GM18861 (cell line): ENCODE measurements around the gene SACM1L.

Source experiments
- ATAC-seq: cut with Tn5 transposase; IDR thresholded peaks from one replicate; pipeline ENCODE4 v1.9.1; 2021; ENCODE audit not compliant: unreplicated experiment

Gene SACM1L

DNA sequence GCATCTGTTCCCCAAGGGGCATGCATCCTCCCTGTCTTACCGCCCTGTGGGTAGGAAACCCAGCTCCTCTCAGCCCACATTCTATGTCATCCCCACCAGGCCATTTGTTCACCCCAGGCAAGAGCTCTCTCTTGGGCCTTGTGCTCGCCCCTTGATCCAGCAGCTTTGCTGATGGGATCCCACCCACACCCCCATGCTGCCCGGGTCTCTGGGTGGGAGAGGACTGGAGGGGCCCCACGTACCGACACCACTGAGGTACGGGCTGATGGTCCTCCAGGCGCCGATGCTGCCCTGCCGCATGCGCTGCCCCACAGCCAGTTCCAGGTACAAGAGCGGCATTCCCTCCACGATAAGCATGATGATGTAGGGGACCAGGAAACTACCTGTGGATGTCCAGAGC, 92.6 kb downstream of the SACM1L start:
- ATAC-seq = no peak

DNA sequence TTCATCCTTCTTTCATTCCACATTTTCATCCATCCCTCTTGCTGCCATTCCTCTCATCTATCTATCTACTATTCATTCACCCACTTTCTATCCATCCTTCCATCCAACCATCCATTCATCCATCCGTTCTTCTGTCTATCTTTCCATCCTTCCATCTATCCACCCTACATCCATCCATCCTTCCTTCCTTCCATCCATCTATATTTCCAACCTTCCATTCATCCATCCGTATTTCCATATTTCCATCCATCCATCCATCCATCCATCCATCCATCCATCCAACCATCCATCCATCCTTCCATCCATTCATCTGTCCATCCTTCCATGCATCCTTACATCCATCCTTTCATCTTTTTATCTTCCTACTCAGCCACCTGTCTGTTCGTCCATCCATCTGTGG, 93.2 kb downstream of the SACM1L start:
- no peak for ATAC-seq

DNA sequence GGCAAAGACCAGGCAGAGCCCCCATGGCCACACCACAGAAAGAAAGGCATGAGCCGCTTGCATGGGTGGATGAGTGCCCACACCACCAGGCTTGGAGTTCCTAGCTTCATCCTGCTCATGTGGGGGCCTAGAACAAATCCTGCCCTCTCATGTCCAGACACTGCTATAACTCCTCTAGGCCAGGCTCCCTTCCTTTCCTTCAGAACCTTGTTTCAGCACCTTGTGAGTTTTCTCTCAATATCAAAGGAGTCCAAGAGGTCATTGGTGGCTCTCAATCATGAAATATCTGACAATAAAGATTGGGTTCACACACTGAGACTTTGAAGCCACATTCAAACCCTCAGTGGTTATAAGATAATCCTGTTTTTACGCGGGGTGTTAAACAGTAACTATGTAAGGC, 94.5 kb downstream of the SACM1L start:
- ATAC-seq = no peak

DNA sequence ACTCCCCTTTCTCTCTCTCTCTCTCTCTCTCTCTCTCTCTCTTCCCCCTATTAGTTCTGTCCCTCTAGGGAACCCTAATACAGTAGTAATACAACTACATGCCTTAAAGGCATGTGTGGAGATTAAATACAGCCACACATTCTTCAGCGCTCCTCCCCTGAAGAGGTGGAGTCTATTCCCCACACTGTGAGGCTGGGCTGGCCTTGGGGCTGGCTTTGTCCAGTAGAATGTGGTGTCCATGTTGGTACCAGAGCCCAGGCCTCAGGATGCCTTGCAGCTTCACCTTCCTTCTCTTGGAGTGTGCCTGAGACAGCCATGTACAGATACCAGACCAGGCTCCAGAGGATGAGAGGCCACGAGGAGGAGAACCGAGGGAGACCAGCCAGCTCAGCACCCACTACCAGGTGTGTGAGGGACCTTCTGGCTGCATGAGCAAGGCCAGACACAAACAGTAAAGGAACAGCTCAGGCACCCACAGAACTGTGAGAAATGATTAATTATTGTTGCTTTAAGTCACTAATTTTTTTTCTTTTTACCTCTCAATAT, 96.5 kb downstream of the SACM1L start:
- ATAC-seq = no peak

DNA sequence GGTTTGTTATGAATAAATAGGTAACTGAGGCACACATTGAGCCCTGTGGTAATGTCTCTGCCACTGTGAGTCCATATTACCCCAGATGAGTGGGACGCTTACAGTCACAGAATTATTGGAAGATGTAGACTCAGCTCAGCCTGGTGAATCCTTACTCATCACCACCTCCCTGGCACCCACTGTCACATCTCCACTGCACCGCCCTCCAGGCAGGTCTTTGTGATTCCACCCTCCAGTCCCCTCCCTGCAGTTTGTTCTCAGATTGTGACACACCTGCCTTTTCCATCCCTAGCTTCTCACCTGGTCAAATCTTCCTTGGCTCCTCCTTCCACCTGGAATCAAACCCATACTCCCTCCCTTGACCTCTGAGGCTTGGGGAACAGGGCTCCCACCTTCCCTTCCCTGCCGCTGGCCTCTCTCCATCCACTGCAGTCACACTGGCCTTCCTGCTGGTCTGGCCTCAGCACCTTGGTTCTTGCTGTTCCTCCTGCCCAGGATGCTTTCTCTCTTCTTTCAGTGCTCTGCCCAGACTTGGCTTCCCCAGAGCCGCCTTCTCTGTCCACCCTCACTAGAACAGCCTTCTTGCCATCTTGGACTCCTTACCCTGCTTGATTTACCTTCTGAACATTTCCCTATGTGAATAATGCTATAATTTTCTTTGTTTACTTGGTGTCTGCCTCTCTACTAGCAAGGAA, 97.8 kb downstream of the SACM1L start:
- no peak for ATAC-seq

DNA sequence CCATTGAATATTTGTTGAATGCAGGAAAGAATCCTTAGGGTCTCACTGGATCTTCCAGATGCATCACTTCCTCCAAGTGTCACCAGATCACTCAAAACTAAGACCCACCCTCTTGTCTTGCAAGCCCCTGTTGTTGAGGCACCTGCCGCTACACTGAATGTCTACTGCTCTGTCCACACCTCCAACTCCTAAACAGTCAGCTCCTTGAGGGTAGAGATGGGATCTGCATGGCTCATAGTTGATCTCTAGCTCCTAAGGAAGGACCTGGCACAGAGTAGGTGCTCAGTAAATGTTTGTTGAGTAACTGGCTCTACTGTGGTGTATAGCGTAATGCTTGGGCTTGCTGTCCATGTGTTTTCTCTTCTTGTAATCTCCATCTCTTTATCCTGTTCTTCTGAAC, 98.4 kb downstream of the SACM1L start:
- no peak for ATAC-seq

DNA sequence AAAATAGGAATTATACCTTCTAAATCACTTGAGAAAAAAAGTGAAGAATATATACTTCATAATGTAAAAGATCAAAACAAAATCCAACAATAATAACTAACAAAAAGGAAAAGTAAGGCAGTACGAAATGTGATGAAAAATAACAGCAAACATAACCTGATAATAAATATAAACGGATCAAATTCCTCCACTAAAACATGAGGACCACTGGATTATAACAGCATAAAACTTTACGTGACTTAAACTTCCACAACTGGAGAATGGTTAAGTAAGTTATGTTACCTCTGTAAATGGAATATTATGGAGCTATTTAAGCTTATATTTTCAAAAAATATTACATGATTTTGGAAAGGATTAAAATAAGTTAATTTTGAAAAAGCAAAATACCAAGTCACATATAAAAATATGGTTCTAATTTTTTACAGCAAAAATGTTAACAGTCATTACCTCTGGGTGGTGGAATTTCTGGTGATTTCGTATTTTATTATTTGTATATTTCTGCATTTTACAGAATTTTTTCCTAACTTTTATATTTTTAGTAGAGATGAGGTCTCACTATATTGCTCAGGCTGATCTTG, 100.1 kb downstream of the SACM1L start:
- ATAC-seq = no peak

DNA sequence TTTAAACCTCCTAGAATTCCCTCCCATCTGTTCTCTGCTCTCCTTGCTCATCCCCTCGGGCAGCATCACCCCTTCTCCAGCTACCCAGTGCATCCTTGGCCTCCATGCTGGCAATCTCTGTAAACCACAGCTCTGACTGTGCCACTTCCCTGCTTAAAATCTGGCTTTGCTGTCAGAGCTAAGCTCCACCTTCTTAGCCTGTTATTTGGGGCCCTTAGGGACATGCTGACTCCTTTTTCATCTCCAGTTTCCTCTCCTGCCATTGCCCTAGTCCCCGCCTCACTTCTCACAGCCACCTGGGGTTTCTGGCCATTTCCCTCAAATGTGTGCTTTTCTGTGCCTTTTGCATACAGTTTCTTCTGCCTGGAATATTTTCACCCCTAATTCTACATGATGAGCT, 101.4 kb downstream of the SACM1L start:
- ATAC-seq = no peak

DNA sequence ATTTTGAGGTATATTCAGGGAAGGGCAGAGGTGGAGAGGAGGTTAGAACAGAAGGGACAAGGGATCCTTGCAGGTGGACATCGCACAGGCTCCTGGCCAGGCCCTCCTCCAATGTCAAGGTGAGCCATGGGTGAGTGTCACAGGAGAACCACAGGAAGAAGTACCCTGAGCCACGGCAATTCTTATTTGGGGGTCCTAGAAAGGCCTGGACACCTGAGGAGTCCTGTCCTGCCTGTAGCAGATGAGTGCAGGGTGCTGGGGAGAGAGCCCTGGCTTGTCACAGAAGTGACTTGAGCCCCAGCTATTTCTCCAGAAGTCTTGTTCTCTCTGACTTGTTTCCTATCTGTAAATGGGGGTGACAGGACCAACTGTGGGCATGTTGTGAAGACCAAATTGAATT, 102.8 kb downstream of the SACM1L start:
- no peak for ATAC-seq

DNA sequence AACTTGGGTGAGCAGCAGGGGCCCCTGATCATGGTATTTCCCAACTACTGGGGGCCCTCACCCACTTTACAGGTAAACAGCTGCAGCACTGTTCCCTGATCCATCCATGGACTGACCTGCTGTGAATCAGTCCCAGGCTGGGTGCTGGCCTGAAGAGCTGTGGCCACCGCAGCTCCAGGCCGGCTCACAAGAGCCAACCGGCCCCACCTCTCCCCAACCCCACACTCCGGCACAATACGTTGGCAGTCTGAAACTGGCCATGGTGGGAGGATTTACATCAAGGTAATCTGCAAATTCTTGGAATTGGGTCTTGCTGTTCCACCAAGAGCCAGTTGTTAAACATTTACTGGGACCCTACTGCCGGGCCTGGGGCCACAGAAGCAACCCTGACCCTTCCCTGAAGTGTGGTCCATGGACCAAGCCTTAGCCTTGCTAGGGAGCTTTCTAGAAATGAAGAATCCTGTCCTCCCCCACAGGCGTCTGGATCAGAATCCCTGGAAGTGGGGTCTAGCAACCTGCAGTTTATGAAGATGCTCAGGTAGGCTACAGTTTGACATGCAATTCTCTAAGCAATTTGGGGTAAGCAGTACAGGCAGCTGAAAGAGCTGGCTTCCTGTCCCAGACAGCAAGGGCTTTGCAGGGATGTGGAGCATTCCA, 103.4 kb downstream of the SACM1L start:
- no peak for ATAC-seq

DNA sequence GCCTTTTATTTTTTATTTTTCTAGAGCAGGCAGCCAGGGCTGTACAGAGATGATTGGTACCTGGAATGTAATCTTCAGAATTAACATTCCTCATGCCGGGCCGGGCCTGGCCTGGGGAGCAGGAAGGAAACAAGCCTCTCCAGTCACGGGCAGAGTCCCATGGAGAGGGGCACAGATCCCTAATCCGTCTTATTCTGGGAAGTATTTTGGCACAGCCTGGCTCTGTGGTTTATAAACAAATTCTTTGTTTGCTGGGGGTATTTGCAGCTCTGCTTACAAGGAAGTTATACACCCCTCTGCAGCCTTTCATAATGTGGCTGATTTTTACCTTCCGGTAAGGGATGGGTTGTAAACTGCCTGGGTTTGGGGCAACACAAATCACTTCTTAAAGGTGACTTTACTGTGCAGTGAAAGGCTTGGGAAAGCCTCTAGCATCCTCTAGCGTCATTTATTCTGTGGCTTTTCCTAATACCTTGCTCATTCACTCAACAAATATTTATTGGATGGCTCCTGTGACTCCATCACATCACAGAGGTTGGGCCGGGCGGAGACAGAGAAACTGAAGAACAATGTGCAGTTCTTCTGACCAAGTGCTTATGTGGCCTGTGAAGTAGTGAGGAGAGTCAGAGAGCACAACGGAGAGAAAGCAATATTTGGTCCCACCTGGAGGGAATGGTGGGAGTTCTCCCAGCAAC, 104.4 kb downstream of the SACM1L start:
- no peak for ATAC-seq

DNA sequence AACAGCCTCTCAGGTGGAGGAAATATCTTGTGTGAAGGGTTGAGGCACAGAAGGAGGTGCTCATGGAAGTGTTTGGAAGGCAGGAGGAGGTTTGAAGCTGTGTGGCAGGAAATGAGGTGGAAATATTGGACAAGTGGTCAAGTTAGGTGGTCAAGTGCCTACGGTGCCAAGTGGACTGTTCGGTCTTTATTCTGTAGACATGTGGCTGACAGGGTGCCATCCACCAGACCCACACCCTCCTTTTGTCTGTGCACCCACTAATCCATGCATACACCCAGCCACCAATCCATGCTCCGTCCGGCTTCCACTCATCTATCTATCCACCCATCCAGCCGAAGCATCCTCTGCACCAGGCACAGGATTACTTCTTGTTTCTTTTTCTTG, 105.0 kb downstream of the SACM1L start:
- ATAC-seq = no peak

DNA sequence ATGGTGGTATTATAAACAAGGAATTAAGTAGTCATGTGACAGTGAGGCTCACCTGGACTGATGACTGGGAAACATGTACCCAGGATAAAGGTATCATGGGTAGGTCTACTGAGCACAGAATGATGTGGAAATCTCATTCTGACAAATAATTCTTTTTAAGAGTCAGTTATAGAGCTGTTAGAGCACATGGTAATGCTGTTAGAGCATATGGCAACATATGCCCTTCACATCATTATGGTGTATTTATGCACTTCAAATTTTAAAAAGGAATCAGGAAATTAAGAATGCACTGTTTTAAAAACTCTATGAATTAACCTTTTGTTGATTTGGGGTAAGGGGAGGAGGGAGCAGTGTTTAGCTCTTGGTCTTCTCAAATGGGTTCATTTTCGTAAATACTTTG, 105.5 kb downstream of the SACM1L start:
- no peak for ATAC-seq
